OCI-LY1 (cell line): Measurements from ENCODE around the gene CDC42BPB.
A peak's percentile ranks its signal among the peaks of the same experiment; 100 is the strongest.

ENCODE experiments used
- H2AFZ ChIP-seq: fragments of 200-600 bp; sonication (generic), shearing (Covaris generic); 2 replicates; pipeline ENCODE4 v1.6.0; 2014; ENCODE audit warnings: antibody characterized with exemption, mild to moderate bottlenecking, low read length
- H3F3A ChIP-seq: fragments of 200-600 bp; sonication (generic), shearing (Covaris generic); 2 replicates; pipeline ENCODE4 v1.6.0; 2014; ENCODE audit warnings: mild to moderate bottlenecking, antibody characterized with exemption, low read length, moderate library complexity; ENCODE audit not compliant: insufficient read depth
- H3K27ac ChIP-seq: fragments of 200-600 bp; sonication (generic); 2 replicates; pipeline ENCODE4 v1.5.1; 2014; ENCODE audit warnings: low read length, mixed run types, mild to moderate bottlenecking, low read depth; ENCODE audit not compliant: poor library complexity, severe bottlenecking
- H3K27me3 ChIP-seq: fragments of 200-600 bp; sonication (generic); 2 replicates; pipeline ENCODE4 v1.6.0; 2014; ENCODE audit warnings: antibody characterized with exemption, mild to moderate bottlenecking, low read length, moderate library complexity; ENCODE audit not compliant: insufficient read depth
- H3K36me3 ChIP-seq: fragments of 200-600 bp; sonication (generic); 2 replicates; pipeline ENCODE4 v1.6.1; 2014; ENCODE audit warnings: mild to moderate bottlenecking, antibody characterized with exemption, low read length, moderate library complexity, mixed read lengths; ENCODE audit not compliant: insufficient read depth
- H3K4me1 ChIP-seq: fragments of 200-600 bp; sonication (generic); 2 replicates; pipeline ENCODE4 v1.5.1; 2014; ENCODE audit warnings: mild to moderate bottlenecking, low read length, moderate library complexity; ENCODE audit not compliant: insufficient read depth, severe bottlenecking
- H3K4me2 ChIP-seq: fragments of 200-600 bp; sonication (generic), shearing (Covaris generic); 2 replicates; pipeline ENCODE4 v1.6.1; 2014; ENCODE audit warnings: low read length
- H3K4me3 ChIP-seq: fragments of 200-600 bp; sonication (generic); 2 replicates; pipeline ENCODE4 v1.5.1; 2014; ENCODE audit warnings: low read length, low read depth, mild to moderate bottlenecking, mixed read lengths; ENCODE audit not compliant: poor library complexity, severe bottlenecking
- H3K79me2 ChIP-seq: fragments of 200-600 bp; shearing (Covaris generic); 2 replicates; pipeline ENCODE4 v1.6.1; 2016; ENCODE audit warnings: mixed run types, low read length, mixed read lengths; ENCODE audit not compliant: insufficient read depth
- H3K9ac ChIP-seq: fragments of 200-600 bp; sonication (generic), shearing (Covaris generic); 2 replicates; pipeline ENCODE4 v1.6.1; 2014; ENCODE audit warnings: mild to moderate bottlenecking, low read length, mixed read lengths
- H3K9me2 ChIP-seq: fragments of 200-600 bp; sonication (generic), shearing (Covaris generic); 2 replicates; pipeline ENCODE4 v1.6.1; 2014; ENCODE audit warnings: low read depth, mild to moderate bottlenecking, low read length, mixed read lengths
- H3K9me3 ChIP-seq: fragments of 200-600 bp; shearing (Covaris generic); 2 replicates; pipeline ENCODE4 v1.6.1; 2014; ENCODE audit warnings: low read length, mixed read lengths
- H4K20me1 ChIP-seq: fragments of 200-600 bp; sonication (generic), shearing (Covaris generic); 2 replicates; pipeline ENCODE4 v1.6.0; 2016; ENCODE audit warnings: mild to moderate bottlenecking, low read length; ENCODE audit not compliant: insufficient read depth
- EZH2 ChIP-seq: fragments of 200-600 bp; sonication (generic), shearing (Covaris generic); IDR thresholded peaks from 2 replicates; pipeline ENCODE4 v1.8.0; 2017; ENCODE audit warnings: borderline replicate concordance, mixed run types, mild to moderate bottlenecking, antibody characterized with exemption, low read length, moderate library complexity, mixed read lengths
- TF ChIP-seq, protein P1 (sequence below): fragments of 200-600 bp; sonication (generic), shearing (Covaris generic); IDR thresholded peaks from 2 replicates; pipeline ENCODE4 v1.5.1; 2017; ENCODE audit warnings: mild to moderate bottlenecking, antibody characterized with exemption, low read length, moderate library complexity, mixed read lengths

Gene CDC42BPB

DNA sequence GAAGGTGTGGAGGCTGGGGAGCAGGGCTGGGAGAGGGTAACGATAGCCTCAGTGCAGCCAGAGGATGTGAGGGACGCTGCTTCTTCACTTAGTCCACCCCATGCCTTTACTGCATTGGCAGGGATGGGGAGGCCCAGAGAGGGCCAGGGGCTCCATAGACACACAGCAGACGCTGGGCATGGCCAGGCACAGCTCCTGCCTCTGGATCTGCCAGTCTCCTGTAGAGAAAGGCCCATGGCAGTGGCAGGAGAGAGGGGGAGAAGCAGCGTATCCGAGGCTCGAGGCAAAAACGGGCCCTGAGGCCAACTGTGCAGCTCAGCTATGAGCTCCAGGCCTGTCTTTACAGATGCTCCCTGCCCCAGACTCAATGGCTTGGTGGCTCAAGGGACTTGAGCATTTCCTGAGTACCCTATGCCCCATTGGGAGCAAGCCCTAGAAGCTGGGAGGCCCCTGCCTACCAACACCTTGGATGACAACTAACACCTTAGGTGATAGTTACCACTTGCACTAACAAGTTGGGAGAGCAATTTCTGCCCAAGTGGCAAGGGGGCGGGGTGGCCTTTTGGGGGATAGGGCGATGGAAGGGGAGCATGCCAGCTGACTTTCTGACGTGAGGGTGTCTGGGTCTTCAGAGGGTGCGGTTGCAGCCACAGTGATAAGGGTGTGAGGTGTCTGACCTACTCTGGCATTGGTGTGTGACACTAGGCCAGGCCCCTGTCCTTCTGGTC is 21.7 kb upstream of the CDC42BPB start:
- H3K9ac ChIP-seq = no peak overlapping the region
- no peaks in the 10 kb centered on the region for H3F3A ChIP-seq
- H3K9me2 ChIP-seq = no peaks in the 10 kb centered on the region
- H3K4me3 ChIP-seq = no peak overlapping the region
- no peak overlapping the region for H2AFZ ChIP-seq
- H4K20me1 ChIP-seq = no peaks in the 10 kb centered on the region
- TF ChIP-seq EZH2 = no peak
- TF ChIP-seq, protein P1, sequence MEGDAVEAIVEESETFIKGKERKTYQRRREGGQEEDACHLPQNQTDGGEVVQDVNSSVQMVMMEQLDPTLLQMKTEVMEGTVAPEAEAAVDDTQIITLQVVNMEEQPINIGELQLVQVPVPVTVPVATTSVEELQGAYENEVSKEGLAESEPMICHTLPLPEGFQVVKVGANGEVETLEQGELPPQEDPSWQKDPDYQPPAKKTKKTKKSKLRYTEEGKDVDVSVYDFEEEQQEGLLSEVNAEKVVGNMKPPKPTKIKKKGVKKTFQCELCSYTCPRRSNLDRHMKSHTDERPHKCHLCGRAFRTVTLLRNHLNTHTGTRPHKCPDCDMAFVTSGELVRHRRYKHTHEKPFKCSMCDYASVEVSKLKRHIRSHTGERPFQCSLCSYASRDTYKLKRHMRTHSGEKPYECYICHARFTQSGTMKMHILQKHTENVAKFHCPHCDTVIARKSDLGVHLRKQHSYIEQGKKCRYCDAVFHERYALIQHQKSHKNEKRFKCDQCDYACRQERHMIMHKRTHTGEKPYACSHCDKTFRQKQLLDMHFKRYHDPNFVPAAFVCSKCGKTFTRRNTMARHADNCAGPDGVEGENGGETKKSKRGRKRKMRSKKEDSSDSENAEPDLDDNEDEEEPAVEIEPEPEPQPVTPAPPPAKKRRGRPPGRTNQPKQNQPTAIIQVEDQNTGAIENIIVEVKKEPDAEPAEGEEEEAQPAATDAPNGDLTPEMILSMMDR = no peak
- H3K27ac ChIP-seq = no peak overlapping the region
- no peaks in the 10 kb centered on the region for H3K27me3 ChIP-seq
- H3K79me2 ChIP-seq = no peaks in the 10 kb centered on the region
- H3K36me3 ChIP-seq = no peaks in the 10 kb centered on the region
- no peak overlapping the region for H3K4me2 ChIP-seq
- H3K9me3 ChIP-seq = no peaks in the 10 kb centered on the region
- H3K4me1 ChIP-seq = peaks cover 14% of the 10 kb centered on the region

DNA sequence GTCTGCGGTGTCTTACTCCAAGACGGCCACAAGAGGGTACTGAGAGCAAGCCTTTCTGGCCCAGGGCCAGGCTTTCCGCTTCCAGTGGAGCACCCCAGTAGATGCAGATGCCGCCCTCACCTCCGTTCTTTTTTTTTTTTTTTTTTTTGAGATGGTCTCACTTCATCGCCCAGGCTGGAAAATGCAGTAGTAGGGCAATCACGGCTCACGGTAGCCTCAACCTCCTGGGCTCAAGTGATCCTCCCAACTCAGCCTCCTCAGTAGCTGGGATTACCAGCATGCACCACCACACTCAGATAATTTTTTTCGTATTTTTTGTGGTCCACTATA is 21.0 kb upstream of the CDC42BPB start:
- Histone ChIP-seq H3K4me3 (no peak overlapping the region), H3K9ac (no peak overlapping the region), H3K9me2 (no peaks in the 10 kb centered on the region), H3K27me3 (no peaks in the 10 kb centered on the region), H3K36me3 (no peaks in the 10 kb centered on the region), H3K79me2 (no peaks in the 10 kb centered on the region), H2AFZ (no peak overlapping the region), H3K4me1 (peaks cover 16% of the 10 kb centered on the region), H4K20me1 (no peaks in the 10 kb centered on the region), H3K4me2 (no peak overlapping the region), H3F3A (no peaks in the 10 kb centered on the region), H3K9me3 (no peaks in the 10 kb centered on the region), H3K27ac (no peak overlapping the region)
- TF ChIP-seq, protein P1 = peak; percentile 85
- TF ChIP-seq EZH2 = no peak

DNA sequence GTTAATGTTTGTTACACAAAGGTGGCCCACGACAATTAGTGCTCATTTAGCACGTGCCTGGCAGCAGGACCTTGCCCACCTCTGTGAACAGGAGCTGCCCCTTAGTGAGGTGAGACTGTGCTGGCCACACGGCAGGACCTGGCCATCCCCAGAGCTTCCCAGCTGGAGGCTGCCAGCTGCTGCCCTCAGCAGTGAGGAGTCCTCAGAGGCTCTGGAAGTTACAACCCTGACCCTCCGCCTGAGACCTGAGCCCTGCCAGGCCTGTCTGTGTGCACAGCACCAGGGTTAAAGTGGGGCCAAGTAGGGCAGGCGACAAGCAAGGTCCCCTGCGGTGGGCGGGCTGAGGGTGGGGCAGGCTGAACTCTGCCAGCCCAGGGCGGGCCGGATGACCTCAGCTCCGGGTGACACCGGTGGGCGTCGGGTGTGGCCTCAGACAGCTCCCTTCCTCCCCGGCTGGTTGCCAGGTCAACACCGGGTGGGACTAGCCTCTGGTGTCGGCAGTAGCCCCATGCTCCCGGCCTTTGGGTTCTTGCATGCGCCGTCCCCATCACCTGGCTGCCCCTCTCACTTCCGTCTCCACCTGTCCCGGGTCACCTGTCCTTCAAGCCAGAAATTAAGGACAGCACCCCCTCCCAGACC is 17.5 kb upstream of the CDC42BPB start:
- TF ChIP-seq, protein P1 = no peak
- H3F3A ChIP-seq = no peaks in the 10 kb centered on the region
- H3K9me3 ChIP-seq = no peaks in the 10 kb centered on the region
- peak overlapping the region; percentile 56 for H3K27ac ChIP-seq
- no peaks in the 10 kb centered on the region for H3K36me3 ChIP-seq
- H3K9me2 ChIP-seq = no peaks in the 10 kb centered on the region
- peak overlapping the region; percentile 59 for H3K4me3 ChIP-seq
- H4K20me1 ChIP-seq = no peaks in the 10 kb centered on the region
- peaks cover 16% of the 10 kb centered on the region for H3K4me1 ChIP-seq
- H2AFZ ChIP-seq = no peak overlapping the region
- H3K9ac ChIP-seq = peak overlapping the region; percentile 53
- no peaks in the 10 kb centered on the region for H3K79me2 ChIP-seq
- 0 out of 2 replicates have a peak, but pooled peaks cover 3% of the 10 kb centered on the region for H3K27me3 ChIP-seq
- peak overlapping the region; percentile 72 for H3K4me2 ChIP-seq
